Lower leg skin (tissue), 4 donors: ENCODE results near the gene DUSP9. TPM values are rescaled to one million over a fixed set of nuclear protein-coding genes. Genes with fewer than 3 reads are reported as not detected.

Source experiments
- DNase-seq, 2 donors: peaks; one replicate each; pipeline ENCODE4 v3.0.0-alpha.2; 2019; ENCODE audit warnings: low spot score in 2 of 2
- H3K4me3 ChIP-seq: fragments of 200-600 bp; sonication (generic); 2 replicates; pipeline ENCODE4 v1.5.1; 2017; ENCODE audit warnings: mild to moderate bottlenecking, low read depth; ENCODE audit not compliant: poor library complexity, severe bottlenecking
- CTCF ChIP-seq, 3 donors: fragments of 450-650 bp; IDR thresholded peaks; one replicate each; pipeline ENCODE4 v1.5.1; 2016; ENCODE audit warnings: antibody characterized with exemption in 3 of 3, mild to moderate bottlenecking in 3 of 3, moderate library complexity in 2 of 3
- POLR2A ChIP-seq, 2 donors: fragments of 450-650 bp; IDR thresholded peaks; one replicate each; pipeline ENCODE4 v1.6.1; 2016 to 2017; ENCODE audit warnings: antibody characterized with exemption in 2 of 2, mild to moderate bottlenecking in 1 of 2, moderate library complexity in 1 of 2
- WGBS, 2 donors: methylation state at CpG; one replicate each; pipeline ENCODE4 v1.1.5; 2018; 5-methylcytosine and 5-hydroxymethylcytosine counted together
- intact Hi-C: fragments of 100-400 bp; cut with DNase I; formaldehyde crosslinking; loops from one replicate; pipeline ENCODE4 v1.15.0; 2023; ENCODE audit warnings: low total_unique reads
- total RNA-seq, 4 donors: library from RNA; depleted of rRNA; stranded (reverse); fragments of >200 nt; gene quantifications; one replicate each; pipeline ENCODE4 v1.1.0, GENCODE V29; 2016

Gene DUSP9
- total RNA-seq, 4 donors from 2014 or later: 0.13 to 0.20 TPM; not detected in 2

- 56 to 62% methylated on average over 4 of the region's 4 CpGs for WGBS, 2 donors
- no peak for DNase-seq
- intact Hi-C loops: no loop called here
- TF ChIP-seq CTCF (IDR thresholded peaks at IDR 0.05): no peak
- TF ChIP-seq POLR2A (IDR thresholded peaks at IDR 0.05): no peak
- H3K4me3 ChIP-seq: no peak overlapping the region
Measured at GRCh38 chrX:153608806-153609205, 38.2 kb upstream of the DUSP9 start.

GRCh38 chrX:153609917-153610835, 36.8 kb upstream of the DUSP9 start:
- intact Hi-C loops: no loop called here
- no peak for TF ChIP-seq POLR2A (IDR thresholded peaks at IDR 0.05)
- TF ChIP-seq CTCF (IDR thresholded peaks at IDR 0.05): no peak
- H3K4me3 ChIP-seq: no peak overlapping the region
- WGBS, 2 donors: 0 to 35% methylated on average over 3 to 61 of the region's 63 CpGs
- DNase-seq: peak; percentile 33 to 91

- WGBS, 2 donors: 49 to 80% methylated on average over 5 to 9 of the region's 9 CpGs
Measured at GRCh38 chrX:153610836-153611213, 36.2 kb upstream of the DUSP9 start.

GRCh38 chrX:153611298-153612095, 35.5 kb upstream of the DUSP9 start:
- DNase-seq: no peak
- TF ChIP-seq CTCF (IDR thresholded peaks at IDR 0.05): no peak
- no peak for TF ChIP-seq POLR2A (IDR thresholded peaks at IDR 0.05)
- 57 to 73% methylated on average over 8 to 14 of the region's 14 CpGs for WGBS, 2 donors
- intact Hi-C loops: no loop called here
- H3K4me3 ChIP-seq: no peak overlapping the region

More at GRCh38 chrX:153610836-153611213, 36.2 kb upstream of the DUSP9 start:
- TF ChIP-seq CTCF (IDR thresholded peaks at IDR 0.05): no peak
- no peak for TF ChIP-seq POLR2A (IDR thresholded peaks at IDR 0.05)
- no peak overlapping the region for H3K4me3 ChIP-seq
- intact Hi-C loops: no loop called here
- no peak for DNase-seq

GRCh38 chrX:153612413-153612812, 34.6 kb upstream of the DUSP9 start:
- TF ChIP-seq CTCF (IDR thresholded peaks at IDR 0.05) (no peak), POLR2A (IDR thresholded peaks at IDR 0.05) (no peak)
- WGBS, 2 donors: 73% methylated on average over 10 of the region's 10 CpGs
- H3K4me3 ChIP-seq: no peak overlapping the region
- DNase-seq: no peak
- intact Hi-C loops: no loop called here
